MM.1S (cell line): ENCODE data around the gene POLN.

Experiments used
- DNase-seq: peaks from one replicate; pipeline ENCODE4 v3.0.0-alpha.2; 2015
- H2AFZ ChIP-seq: fragments of 300-600 bp; sonication (generic); 2 replicates; pipeline ENCODE4 v1.6.0; 2016; ENCODE audit warnings: antibody characterized with exemption, low read length
- H3F3A ChIP-seq: fragments of 300-600 bp; sonication (generic); 2 replicates; pipeline ENCODE4 v1.6.1; 2016; ENCODE audit warnings: mild to moderate bottlenecking, antibody characterized with exemption, low read length, moderate library complexity, mixed read lengths; ENCODE audit not compliant: insufficient read depth
- H3K27ac ChIP-seq: fragments of 300-600 bp; sonication (generic); 2 replicates; pipeline ENCODE4 v1.5.1; 2016; ENCODE audit warnings: mild to moderate bottlenecking, low read length
- H3K27me3 ChIP-seq: fragments of 300-600 bp; sonication (generic); replicated peaks from 2 replicates; pipeline ENCODE4 v1.6.0; 2016; ENCODE audit warnings: low read length; ENCODE audit not compliant: insufficient read depth
- H3K36me3 ChIP-seq: fragments of 300-600 bp; sonication (generic); replicated peaks from 2 replicates; pipeline ENCODE4 v1.6.1; 2016; ENCODE audit warnings: mild to moderate bottlenecking, low read length, mixed read lengths; ENCODE audit not compliant: insufficient read depth
- H3K4me1 ChIP-seq: fragments of 300-600 bp; sonication (generic); 2 replicates; pipeline ENCODE4 v1.6.1; 2016; ENCODE audit warnings: low read length, mixed read lengths
- H3K4me2 ChIP-seq: fragments of 300-600 bp; sonication (generic); 2 replicates; pipeline ENCODE4 v1.6.0; 2016; ENCODE audit warnings: low read depth, low read length
- H3K4me3 ChIP-seq: fragments of 300-600 bp; sonication (generic); 2 replicates; pipeline ENCODE4 v1.5.1; 2016; ENCODE audit warnings: low read length, mixed read lengths
- H3K79me2 ChIP-seq: fragments of 300-600 bp; sonication (generic); 2 replicates; pipeline ENCODE4 v1.6.1; 2016; ENCODE audit warnings: mixed run types, low read length, mixed read lengths
- H3K9ac ChIP-seq: fragments of 300-600 bp; sonication (generic); 2 replicates; pipeline ENCODE4 v1.6.1; 2016; ENCODE audit warnings: low read length, mixed read lengths
- H3K9me2 ChIP-seq: fragments of 300-600 bp; sonication (generic); replicated peaks from 2 replicates; pipeline ENCODE4 v1.6.1; 2016; ENCODE audit warnings: mild to moderate bottlenecking, low read length, mixed read lengths; ENCODE audit not compliant: insufficient read depth
- H3K9me3 ChIP-seq: fragments of 300-600 bp; sonication (generic); replicated peaks from 2 replicates; pipeline ENCODE4 v1.6.1; 2016; ENCODE audit warnings: mild to moderate bottlenecking, low read length, mixed read lengths; ENCODE audit not compliant: insufficient read depth
- H4K20me1 ChIP-seq: fragments of 300-600 bp; sonication (generic); 2 replicates; pipeline ENCODE4 v1.6.1; 2016; ENCODE audit warnings: mild to moderate bottlenecking, low read length, moderate library complexity, mixed read lengths; ENCODE audit not compliant: insufficient read depth
- EZH2 ChIP-seq: fragments of 300-600 bp; sonication (generic); optimal IDR thresholded peaks from 2 replicates; pipeline ENCODE3; 2017; ENCODE audit warnings: low read depth, mild to moderate bottlenecking, antibody characterized with exemption, low read length, mixed read lengths
- EZH2phosphoT487 ChIP-seq: fragments of 300-600 bp; sonication (generic); IDR thresholded peaks from 2 replicates; pipeline ENCODE4 v1.6.1; 2018; ENCODE audit warnings: antibody characterized with exemption, low read length
- TF ChIP-seq, protein P1 (sequence below): fragments of 300-600 bp; sonication (generic); IDR thresholded peaks from 2 replicates; pipeline ENCODE4 v1.5.1; 2016; ENCODE audit warnings: antibody characterized with exemption, low read length, mixed read lengths

The POLN gene

DNA sequence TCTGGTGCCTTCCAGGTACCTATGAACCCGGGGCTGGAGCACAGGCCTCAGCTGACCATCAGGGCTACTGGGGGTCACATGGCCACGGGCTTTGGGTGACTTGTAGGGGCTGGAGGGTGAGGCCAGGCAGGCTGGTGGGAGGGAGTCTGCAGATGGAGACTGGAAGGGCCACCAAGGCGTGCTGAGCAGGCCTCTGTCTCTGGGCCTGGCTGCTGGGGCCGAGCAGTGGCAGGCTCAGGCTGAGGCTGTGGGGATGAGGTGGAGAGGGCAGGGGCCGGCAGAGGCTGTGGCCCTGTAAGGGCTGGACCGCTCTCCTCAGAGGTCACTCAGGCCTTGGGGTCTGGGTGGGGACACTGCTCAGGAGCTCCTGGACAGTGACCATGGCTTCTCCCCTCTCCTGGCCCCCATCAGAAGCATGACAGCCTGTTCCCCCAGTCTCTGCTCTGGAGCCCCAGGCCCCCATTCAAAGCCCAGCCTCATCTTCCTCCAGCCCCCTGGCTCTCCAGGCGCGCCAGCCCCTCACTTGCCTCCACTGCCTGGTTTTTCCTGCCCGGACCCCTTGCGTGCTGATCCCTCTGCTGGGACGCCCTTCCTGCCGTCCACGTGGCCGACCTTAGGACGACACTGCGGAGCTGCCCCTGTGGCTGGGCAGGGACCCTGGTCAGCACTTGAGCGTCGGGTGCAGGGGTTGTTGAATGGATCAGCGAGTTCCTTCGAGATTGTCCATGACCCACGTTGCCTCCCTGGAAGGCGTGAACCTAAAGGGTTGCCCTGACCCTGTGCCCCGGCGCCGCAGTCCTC is 193.9 kb downstream of the POLN start:
- no peaks in the 10 kb centered on the region for H3F3A ChIP-seq
- no peak overlapping the region for H3K9ac ChIP-seq
- no peaks in the 10 kb centered on the region for H3K79me2 ChIP-seq
- no peaks in the 10 kb centered on the region for H3K36me3 ChIP-seq
- no peaks in the 10 kb centered on the region for H3K9me2 ChIP-seq
- H3K4me2 ChIP-seq = no peak overlapping the region
- H3K4me1 ChIP-seq = no peaks in the 10 kb centered on the region
- no peak overlapping the region for H3K27ac ChIP-seq
- H2AFZ ChIP-seq = no peak overlapping the region
- no peaks in the 10 kb centered on the region for H3K9me3 ChIP-seq
- H4K20me1 ChIP-seq = no peaks in the 10 kb centered on the region
- DNase-seq = no peak
- TF ChIP-seq, protein P1, sequence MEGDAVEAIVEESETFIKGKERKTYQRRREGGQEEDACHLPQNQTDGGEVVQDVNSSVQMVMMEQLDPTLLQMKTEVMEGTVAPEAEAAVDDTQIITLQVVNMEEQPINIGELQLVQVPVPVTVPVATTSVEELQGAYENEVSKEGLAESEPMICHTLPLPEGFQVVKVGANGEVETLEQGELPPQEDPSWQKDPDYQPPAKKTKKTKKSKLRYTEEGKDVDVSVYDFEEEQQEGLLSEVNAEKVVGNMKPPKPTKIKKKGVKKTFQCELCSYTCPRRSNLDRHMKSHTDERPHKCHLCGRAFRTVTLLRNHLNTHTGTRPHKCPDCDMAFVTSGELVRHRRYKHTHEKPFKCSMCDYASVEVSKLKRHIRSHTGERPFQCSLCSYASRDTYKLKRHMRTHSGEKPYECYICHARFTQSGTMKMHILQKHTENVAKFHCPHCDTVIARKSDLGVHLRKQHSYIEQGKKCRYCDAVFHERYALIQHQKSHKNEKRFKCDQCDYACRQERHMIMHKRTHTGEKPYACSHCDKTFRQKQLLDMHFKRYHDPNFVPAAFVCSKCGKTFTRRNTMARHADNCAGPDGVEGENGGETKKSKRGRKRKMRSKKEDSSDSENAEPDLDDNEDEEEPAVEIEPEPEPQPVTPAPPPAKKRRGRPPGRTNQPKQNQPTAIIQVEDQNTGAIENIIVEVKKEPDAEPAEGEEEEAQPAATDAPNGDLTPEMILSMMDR = no peak
- TF ChIP-seq EZH2 (no peak), EZH2phosphoT487 (no peak)
- H3K27me3 ChIP-seq = peaks cover 62% of the 10 kb centered on the region
- H3K4me3 ChIP-seq = no peak overlapping the region

DNA sequence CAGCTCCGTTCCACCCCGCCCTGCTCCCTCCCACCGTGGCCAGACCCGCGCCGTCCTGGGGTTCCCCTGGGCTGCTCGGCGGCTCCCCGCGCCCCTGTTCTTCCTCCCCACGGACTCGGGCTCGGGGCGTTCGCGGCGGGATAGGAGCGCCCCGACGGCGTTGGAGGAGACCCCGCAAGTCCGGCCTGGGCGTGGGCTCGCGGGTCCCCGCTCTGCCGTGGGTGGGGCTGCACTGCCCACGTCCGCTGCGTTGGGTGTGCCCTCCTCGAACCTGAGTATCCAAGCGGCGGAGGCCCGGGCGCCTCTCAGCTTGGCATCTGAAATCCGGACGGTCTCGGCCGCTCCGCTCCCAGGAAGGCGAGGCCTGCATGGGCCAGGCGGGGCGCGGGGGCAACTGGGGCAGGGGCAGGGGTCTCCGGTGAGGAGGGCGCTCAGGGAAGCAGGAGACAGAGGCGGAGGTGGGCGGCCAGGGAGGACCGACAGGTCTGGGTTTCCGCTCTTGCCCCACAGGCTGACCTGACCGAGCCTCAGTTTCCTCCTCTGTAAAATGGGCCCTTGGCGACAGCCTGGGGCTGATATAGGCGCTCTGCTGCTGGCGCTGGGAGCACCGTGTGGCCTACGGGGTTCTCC is 194.8 kb downstream of the POLN start:
- Histone ChIP-seq H3K9me3 (no peaks in the 10 kb centered on the region), H2AFZ (no peak overlapping the region), H3K4me3 (no peak overlapping the region), H3F3A (no peaks in the 10 kb centered on the region), H3K4me2 (no peak overlapping the region), H3K27me3 (peaks cover 56% of the 10 kb centered on the region), H3K9ac (no peak overlapping the region), H3K27ac (no peak overlapping the region), H3K9me2 (no peaks in the 10 kb centered on the region), H3K79me2 (no peaks in the 10 kb centered on the region), H4K20me1 (no peaks in the 10 kb centered on the region), H3K4me1 (no peaks in the 10 kb centered on the region), H3K36me3 (no peaks in the 10 kb centered on the region)
- TF ChIP-seq, protein P1 = no peak
- TF ChIP-seq EZH2 (no peak), EZH2phosphoT487 (no peak)
- no peak for DNase-seq

GRCh38 chr4:2046031-2046961 is 195.6 kb downstream of the POLN start:
- Histone ChIP-seq H3F3A (no peaks in the 10 kb centered on the region), H3K4me1 (0 out of 2 replicates have a peak, but pooled peaks cover 2% of the 10 kb centered on the region), H2AFZ (no peak overlapping the region), H3K4me2 (no peak overlapping the region), H3K9me3 (no peaks in the 10 kb centered on the region), H3K27me3 (peaks cover 55% of the 10 kb centered on the region), H3K36me3 (no peaks in the 10 kb centered on the region), H3K4me3 (no peak overlapping the region), H3K9me2 (no peaks in the 10 kb centered on the region), H4K20me1 (no peaks in the 10 kb centered on the region), H3K79me2 (no peaks in the 10 kb centered on the region), H3K27ac (no peak overlapping the region), H3K9ac (no peak overlapping the region)
- DNase-seq = no peak
- TF ChIP-seq EZH2phosphoT487 (no peak), EZH2 (no peak)
- TF ChIP-seq, protein P1 = peak; percentile 8; the same call in 1 of the 2 replicates
